ACHN (cell line): ENCODE results near the gene SFXN1.
A peak's percentile ranks its signal among the peaks of the same experiment; 100 is the strongest.
"Not testable (repeated sequence)": the region's sequence is repeated elsewhere in the genome, so short reads cannot be mapped to it uniquely, and the experiment has no call there.

Experiments used
- DNase-seq: peaks from one replicate; pipeline ENCODE4 v3.0.0-alpha.2; 2015
- in situ Hi-C: cut with HindIII; loops from 2 replicates; pipeline ENCODE4 v1.10.0; 2017; ENCODE audit warnings: low sequenced_read_pairs, low pct_ligation_motif_present, low pct_unique_long_range_greater_than_20kb

Gene SFXN1

GRCh38 chr5:175478384-175479124 lies at the start of gene SFXN1:
Gene SFXN1 (plus strand): TSS chr5:175478560. CDS start chr5:175492104, 13,544 bp downstream.
- peak; percentile 71 for DNase-seq
- in situ Hi-C loops = no loop called here

- no peak for DNase-seq
- in situ Hi-C loops = no loop called here
These were observed 43.6 kb upstream of the SFXN1 start for GRCh38 chr5:175434800-175435199.

- no peak for DNase-seq
- in situ Hi-C loops = no loop called here
These were observed 42.0 kb upstream of the SFXN1 start for GRCh38 chr5:175436359-175436758.

GRCh38 chr5:175438234-175438857 lies 40.0 kb upstream of the SFXN1 start:
- no peak for DNase-seq
- in situ Hi-C loops = no loop called here

GRCh38 chr5:175443514-175444059 lies 34.8 kb upstream of the SFXN1 start:
- in situ Hi-C loops = no loop called here
- DNase-seq = no peak

- peak; percentile 33 for DNase-seq
- in situ Hi-C loops = no loop called here
These were observed 34.1 kb upstream of the SFXN1 start, which contains the start of gene DRD1 for GRCh38 chr5:175444060-175444904. Gene DRD1 (minus strand): TSS chr5:175444182. CDS start chr5:175443099, 1,083 bp downstream.

GRCh38 chr5:175444905-175445456 lies 33.4 kb upstream of the SFXN1 start:
- in situ Hi-C loops = no loop called here
- DNase-seq = no peak

- DNase-seq, in situ Hi-C loops: not testable (repeated sequence)
These were observed 32.0 kb upstream of the SFXN1 start for GRCh38 chr5:175446378-175446777.

GRCh38 chr5:175447571-175447970 lies 30.8 kb upstream of the SFXN1 start:
- in situ Hi-C loops = no loop called here
- no peak for DNase-seq

- DNase-seq = no peak
- in situ Hi-C loops = no loop called here
These were observed 30.1 kb upstream of the SFXN1 start for GRCh38 chr5:175448276-175448675.

GRCh38 chr5:175452166-175452565 lies 26.2 kb upstream of the SFXN1 start:
- no peak for DNase-seq
- in situ Hi-C loops = no loop called here

- in situ Hi-C loops, DNase-seq: not testable (repeated sequence)
These were observed 24.0 kb upstream of the SFXN1 start for GRCh38 chr5:175454338-175454737.

- in situ Hi-C loops = no loop called here
- no peak for DNase-seq
These were observed 22.1 kb upstream of the SFXN1 start for GRCh38 chr5:175456105-175456742.

- in situ Hi-C loops = no loop called here
- DNase-seq = peak; percentile 33
These were observed 20.9 kb upstream of the SFXN1 start for GRCh38 chr5:175457466-175457865.

GRCh38 chr5:175460126-175460525 lies 18.2 kb upstream of the SFXN1 start:
- peak; percentile 13 for DNase-seq
- in situ Hi-C loops = no loop called here

- DNase-seq = no peak
- in situ Hi-C loops = no loop called here
These were observed 17.8 kb upstream of the SFXN1 start for GRCh38 chr5:175460552-175460951.

- DNase-seq = no peak
- in situ Hi-C loops = no loop called here
These were observed 17.0 kb upstream of the SFXN1 start for GRCh38 chr5:175461370-175461769.

- in situ Hi-C loops = no loop called here
- DNase-seq = no peak
These were observed 14.7 kb upstream of the SFXN1 start for GRCh38 chr5:175463641-175464040.
